Keratinocyte (primary cell): ENCODE measurements around the gene GANAB. TPM values are rescaled to one million over a fixed set of nuclear protein-coding genes. Genes with fewer than 3 reads are reported as not detected.

Experiments used
- DNase-seq: peaks from one replicate; pipeline ENCODE4 v3.0.0-alpha.2; 2011; ENCODE audit warnings: low read depth, missing footprints, low spot score
- FAIRE-seq: peaks from 2 replicates; lab custom pipeline; 2011; peaks lifted over from hg19 to GRCh38; lab: Jason Lieb, UNC
- H2AFZ ChIP-seq: 2 replicates; pipeline ENCODE4 v1.6.0; 2012; ENCODE audit warnings: low read length, control low read depth, inconsistent platforms; ENCODE audit not compliant: control insufficient read depth
- H3K27ac ChIP-seq: 2 replicates; pipeline ENCODE4 v1.5.1; 2011; ENCODE audit warnings: low read length; ENCODE audit not compliant: control insufficient read depth, insufficient read depth
- H3K27me3 ChIP-seq: 3 replicates; pipeline ENCODE4 v1.6.0; 2011; ENCODE audit warnings: low read length; ENCODE audit not compliant: control insufficient read depth, insufficient read depth; ENCODE audit errors: extremely low read depth
- H3K36me3 ChIP-seq, 2 experiments: 2 replicates in 1 of 2; 3 replicates in 1 of 2; pipeline ENCODE4 v1.5.1; 2011; ENCODE audit warnings: low read length in 2 of 2, mild to moderate bottlenecking in 1 of 2; ENCODE audit not compliant: control insufficient read depth in 2 of 2, insufficient read depth in 2 of 2; ENCODE audit errors: extremely low read depth in 1 of 2
- H3K4me1 ChIP-seq: 3 replicates; pipeline ENCODE4 v1.5.1; 2011; ENCODE audit warnings: low read length; ENCODE audit not compliant: control insufficient read depth, insufficient read depth; ENCODE audit errors: extremely low read depth
- H3K4me2 ChIP-seq: 3 replicates; pipeline ENCODE4 v1.6.0; 2011; ENCODE audit warnings: low read depth, low read length; ENCODE audit not compliant: control insufficient read depth, insufficient read depth; ENCODE audit errors: extremely low read depth
- H3K4me3 ChIP-seq, 3 experiments: fragments of 200-600 bp in 1 of 3; sonication (generic) in 1 of 3; 2 replicates in 2 of 3; 3 replicates in 1 of 3; pipeline ENCODE4 v1.5.1; 2011 to 2016; ENCODE audit warnings: low read length in 3 of 3, mild to moderate bottlenecking in 3 of 3, control low read depth in 2 of 3, inconsistent platforms in 1 of 3, low read depth in 1 of 3, mixed read lengths in 1 of 3, mixed run types in 1 of 3, moderate library complexity in 1 of 3; ENCODE audit not compliant: control insufficient read depth in 2 of 3, insufficient read depth in 2 of 3; ENCODE audit errors: extremely low read depth in 1 of 3
- H3K79me2 ChIP-seq: 2 replicates; pipeline ENCODE4 v1.6.0; 2012; ENCODE audit warnings: low read length; ENCODE audit not compliant: control insufficient read depth, insufficient read depth
- H3K9ac ChIP-seq: 3 replicates; pipeline ENCODE4 v1.6.0; 2011; ENCODE audit warnings: low read length; ENCODE audit not compliant: control insufficient read depth, insufficient read depth; ENCODE audit errors: extremely low read depth
- H3K9me1 ChIP-seq: 3 replicates; pipeline ENCODE4 v1.6.0; 2011; ENCODE audit warnings: low read length; ENCODE audit not compliant: control insufficient read depth, insufficient read depth; ENCODE audit errors: extremely low read depth
- H3K9me3 ChIP-seq: 2 replicates; pipeline ENCODE4 v1.5.1; 2012; ENCODE audit warnings: low read depth, low read length; ENCODE audit not compliant: control insufficient read depth
- H4K20me1 ChIP-seq: 3 replicates; pipeline ENCODE4 v1.6.0; 2011; ENCODE audit warnings: low read length; ENCODE audit not compliant: control insufficient read depth, insufficient read depth; ENCODE audit errors: extremely low read depth
- CTCF ChIP-seq, 3 experiments: IDR thresholded peaks in 1 of 3; conservative IDR thresholded peaks in 1 of 3; optimal IDR thresholded peaks in 1 of 3; 2 replicates in 2 of 3; 3 replicates in 1 of 3; pipeline versions ENCODE3 to v1.5.1; 2011; ENCODE audit warnings: low read length in 3 of 3, mild to moderate bottlenecking in 3 of 3, moderate library complexity in 2 of 3, control low read depth in 1 of 3, inconsistent platforms in 1 of 3; ENCODE audit not compliant: insufficient read depth in 2 of 3; ENCODE audit errors: extremely low read depth in 1 of 3
- EZH2 ChIP-seq: IDR thresholded peaks from one replicate; pipeline ENCODE4 v1.6.1; 2012; ENCODE audit warnings: inconsistent platforms, mild to moderate bottlenecking, low read length, moderate library complexity
- dilution Hi-C: fragments of 300-500 bp; cut with MboI; formaldehyde crosslinking; loops from one replicate; pipeline ENCODE4 v1.7.0; 2020; ENCODE audit warnings: low sequenced_read_pairs; ENCODE audit not compliant: extremely low pct_ligation_motif_present
- polyA plus RNA-seq, 5 experiments: library from polyadenylated mRNA; depleted of rRNA in 3 of 5; stranded (reverse) in 3 of 5; stranded (forward) in 1 of 5; unstranded in 1 of 5; fragments of >200 nt; gene quantifications; 1 replicate in 1 of 5; 2 replicates in 3 of 5; 3 replicates in 1 of 5; pipeline versions ENCODE4 v1.2.1 to v1.2.3, GENCODE V29; 2011 to 2012; ENCODE audit warnings: missing spikeins in 2 of 5, low read depth in 1 of 5, low replicate concordance in 1 of 5
- small RNA-seq, 3 experiments: library from RNA; depleted of rRNA; stranded (forward); fragments of <200 nt; gene quantifications; one replicate each; pipeline ENCODE3, GENCODE V24; 2012; ENCODE audit warnings: low read depth in 3 of 3, low replicate concordance in 1 of 3; ENCODE audit not compliant: insufficient read length in 3 of 3

Gene GANAB
- polyA plus RNA-seq, 1 donor (not counting 4 experiments of a cell fraction or from before 2014, with no cell fraction given) = 153 TPM

GRCh38 chr11:62575837-62576236, 70.6 kb downstream of the GANAB start:
- Histone ChIP-seq H4K20me1 (peaks cover 9% of the 10 kb centered on the region), H3K9me1 (no peaks in the 10 kb centered on the region), H3K4me1 (peaks cover 25% of the 10 kb centered on the region), H3K9ac (no peak overlapping the region), H3K9me3 (no peaks in the 10 kb centered on the region), H3K79me2 (peaks cover 28% of the 10 kb centered on the region), H2AFZ (no peak overlapping the region), H3K4me2 (no peak overlapping the region), H3K27ac (no peak overlapping the region), H3K4me3 (no peak overlapping the region), H3K36me3 (peaks cover 21 to 41% of the 10 kb centered on the region in 2 experiments), H3K27me3 (no peaks in the 10 kb centered on the region)
- no peak for FAIRE-seq
- dilution Hi-C loops = no loop called here
- TF ChIP-seq EZH2 (no peak), CTCF (optimal IDR thresholded peaks at IDR 0.05 in 1 of 3, IDR thresholded peaks at IDR 0.05 in 1 of 3, conservative IDR thresholded peaks at IDR 0.05 in 1 of 3; ENCODE audit: extremely low read depth in 1 of 3, insufficient read depth in 2 of 3, low read length in 3 of 3) (no peak)
- DNase-seq = no peak

- Histone ChIP-seq H3K9ac (peak overlapping the region; percentile 77), H3K27ac (peak overlapping the region; percentile 65), H3K79me2 (peaks cover 35% of the 10 kb centered on the region), H3K4me1 (peaks cover 25% of the 10 kb centered on the region), H3K36me3 (peaks cover 23 to 46% of the 10 kb centered on the region in 2 experiments), H2AFZ (no peak overlapping the region), H3K4me3 (peak overlapping the region in 2 of 3 experiments; percentile 63 to 68), H3K27me3 (no peaks in the 10 kb centered on the region), H3K4me2 (peak overlapping the region; percentile 86), H3K9me3 (no peaks in the 10 kb centered on the region), H3K9me1 (no peaks in the 10 kb centered on the region), H4K20me1 (peaks cover 9% of the 10 kb centered on the region)
- DNase-seq (no peak), FAIRE-seq (no peak)
- dilution Hi-C loops = no loop called here
- no peak for TF ChIP-seq CTCF (optimal IDR thresholded peaks at IDR 0.05 in 1 of 3, IDR thresholded peaks at IDR 0.05 in 1 of 3, conservative IDR thresholded peaks at IDR 0.05 in 1 of 3; ENCODE audit: extremely low read depth in 1 of 3, insufficient read depth in 2 of 3, low read length in 3 of 3)
- no peak for TF ChIP-seq EZH2
Measured at GRCh38 chr11:62575156-62575555, 71.3 kb downstream of the GANAB start.

Small RNA genes within 50 kb of the gene (small RNA-seq; reads per million reads assigned to genes)
- gene AP001458.1 = 0 reads per million in 3 experiments
- 0 reads per million in 3 experiments for gene SNORA57

Other genes with a start within 250 kb of the GANAB start
- not detected in 3 replicates for gene SCGB1A1, start 227.6 kb downstream of the GANAB start, polyA plus RNA-seq
- 195 to 220 TPM (median 207 TPM) in 3 replicates for gene AHNAK, start 99.8 kb downstream of the GANAB start, polyA plus RNA-seq
- gene EEF1G, start 72.7 kb downstream of the GANAB start, polyA plus RNA-seq = 1,553 to 1,943 TPM (median 1,735 TPM) in 3 replicates
- gene TUT1, start 55.1 kb downstream of the GANAB start, polyA plus RNA-seq = 10.1 to 12.3 TPM (median 10.5 TPM) in 3 replicates
- 29.4 to 44.3 TPM (median 39.7 TPM) in 3 replicates for gene MTA2, start 44.7 kb downstream of the GANAB start, polyA plus RNA-seq
- 13.6 to 15.1 TPM (median 13.6 TPM) in 3 replicates for gene EML3, start 33.8 kb downstream of the GANAB start, polyA plus RNA-seq
- 1.0 to 1.9 TPM (median 1.5 TPM) in 3 replicates for gene ROM1, start 33.4 kb downstream of the GANAB start, polyA plus RNA-seq
- gene B3GAT3, start 24.6 kb downstream of the GANAB start, polyA plus RNA-seq = 15.1 to 28.2 TPM (median 17.7 TPM) in 3 replicates
- gene INTS5, start 6.7 kb upstream of the GANAB start, polyA plus RNA-seq = 7.7 to 21.1 TPM (median 8.0 TPM) in 3 replicates
- 58.9 to 81.5 TPM (median 76.5 TPM) in 3 replicates for gene C11orf98, start 18.6 kb upstream of the GANAB start, polyA plus RNA-seq
- gene CSKMT, start 18.7 kb upstream of the GANAB start, polyA plus RNA-seq = 4.0 to 4.5 TPM (median 4.2 TPM) in 3 replicates
- gene UQCC3, start 25.1 kb upstream of the GANAB start, polyA plus RNA-seq = 8.3 to 11.7 TPM (median 8.6 TPM) in 3 replicates
- 3.8 to 5.3 TPM (median 4.9 TPM) in 3 replicates for gene LBHD1, start 25.7 kb upstream of the GANAB start, polyA plus RNA-seq
- gene UBXN1, start 32.5 kb upstream of the GANAB start, polyA plus RNA-seq = 45.9 to 72.5 TPM (median 58.5 TPM) in 3 replicates
- gene LRRN4CL, start 42.9 kb upstream of the GANAB start, polyA plus RNA-seq = 0.08 TPM in 3 replicates
- gene BSCL2, start 60.8 kb upstream of the GANAB start, polyA plus RNA-seq = 21.9 to 50.5 TPM (median 38.6 TPM) in 3 replicates
- gene GNG3, start 61.1 kb upstream of the GANAB start, polyA plus RNA-seq = not detected in 3 replicates
- gene HNRNPUL2, start 80.8 kb upstream of the GANAB start, polyA plus RNA-seq = 17.2 to 29.0 TPM (median 20.3 TPM) in 3 replicates
- 14.7 to 26.1 TPM (median 23.8 TPM) in 3 replicates for gene TTC9C, start 81.9 kb upstream of the GANAB start, polyA plus RNA-seq
- 3.4 to 7.2 TPM (median 4.0 TPM) in 3 replicates for gene ZBTB3, start 107.5 kb upstream of the GANAB start, polyA plus RNA-seq
- 145 to 166 TPM (median 151 TPM) in 3 replicates for gene POLR2G, start 115.0 kb upstream of the GANAB start, polyA plus RNA-seq
- gene TAF6L, start 124.8 kb upstream of the GANAB start, polyA plus RNA-seq = 14.7 to 16.1 TPM (median 14.8 TPM) in 3 replicates
- 35.4 to 76.4 TPM (median 38.6 TPM) in 3 replicates for gene TMEM179B, start 140.8 kb upstream of the GANAB start, polyA plus RNA-seq
- gene TMEM223, start 145.4 kb upstream of the GANAB start, polyA plus RNA-seq = 11.0 to 15.6 TPM (median 11.8 TPM) in 3 replicates
- gene NXF1, start 158.8 kb upstream of the GANAB start, polyA plus RNA-seq = 22.8 to 51.2 TPM (median 25.3 TPM) in 3 replicates
- 20.4 to 30.4 TPM (median 25.6 TPM) in 3 replicates for gene STX5, start 185.4 kb upstream of the GANAB start, polyA plus RNA-seq
- gene TEX54, start 186.2 kb upstream of the GANAB start, polyA plus RNA-seq = not detected in 3 replicates
- gene WDR74, start 193.0 kb upstream of the GANAB start, polyA plus RNA-seq = 44.5 to 48.1 TPM (median 47.7 TPM) in 3 replicates
- 469 to 552 TPM (median 521 TPM) in 3 replicates for gene SLC3A2, start 234.3 kb upstream of the GANAB start, polyA plus RNA-seq